MM.1S (cell line): ENCODE measurements around the gene VCL.
"Not testable (repeated sequence)": the region's sequence is repeated elsewhere in the genome, so short reads cannot be mapped to it uniquely, and the experiment has no call there.

Experiments
- DNase-seq: peaks from one replicate; pipeline ENCODE4 v3.0.0-alpha.2; 2015
- H2AFZ ChIP-seq: fragments of 300-600 bp; sonication (generic); 2 replicates; pipeline ENCODE4 v1.6.0; 2016; ENCODE audit warnings: antibody characterized with exemption, low read length
- H3F3A ChIP-seq: fragments of 300-600 bp; sonication (generic); 2 replicates; pipeline ENCODE4 v1.6.1; 2016; ENCODE audit warnings: mild to moderate bottlenecking, antibody characterized with exemption, low read length, moderate library complexity, mixed read lengths; ENCODE audit not compliant: insufficient read depth
- H3K27ac ChIP-seq: fragments of 300-600 bp; sonication (generic); 2 replicates; pipeline ENCODE4 v1.5.1; 2016; ENCODE audit warnings: mild to moderate bottlenecking, low read length
- H3K27me3 ChIP-seq: fragments of 300-600 bp; sonication (generic); replicated peaks from 2 replicates; pipeline ENCODE4 v1.6.0; 2016; ENCODE audit warnings: low read length; ENCODE audit not compliant: insufficient read depth
- H3K36me3 ChIP-seq: fragments of 300-600 bp; sonication (generic); replicated peaks from 2 replicates; pipeline ENCODE4 v1.6.1; 2016; ENCODE audit warnings: mild to moderate bottlenecking, low read length, mixed read lengths; ENCODE audit not compliant: insufficient read depth
- H3K4me1 ChIP-seq: fragments of 300-600 bp; sonication (generic); 2 replicates; pipeline ENCODE4 v1.6.1; 2016; ENCODE audit warnings: low read length, mixed read lengths
- H3K4me2 ChIP-seq: fragments of 300-600 bp; sonication (generic); 2 replicates; pipeline ENCODE4 v1.6.0; 2016; ENCODE audit warnings: low read depth, low read length
- H3K4me3 ChIP-seq: fragments of 300-600 bp; sonication (generic); 2 replicates; pipeline ENCODE4 v1.5.1; 2016; ENCODE audit warnings: low read length, mixed read lengths
- H3K79me2 ChIP-seq: fragments of 300-600 bp; sonication (generic); 2 replicates; pipeline ENCODE4 v1.6.1; 2016; ENCODE audit warnings: mixed run types, low read length, mixed read lengths
- H3K9ac ChIP-seq: fragments of 300-600 bp; sonication (generic); 2 replicates; pipeline ENCODE4 v1.6.1; 2016; ENCODE audit warnings: low read length, mixed read lengths
- H3K9me2 ChIP-seq: fragments of 300-600 bp; sonication (generic); replicated peaks from 2 replicates; pipeline ENCODE4 v1.6.1; 2016; ENCODE audit warnings: mild to moderate bottlenecking, low read length, mixed read lengths; ENCODE audit not compliant: insufficient read depth
- H3K9me3 ChIP-seq: fragments of 300-600 bp; sonication (generic); replicated peaks from 2 replicates; pipeline ENCODE4 v1.6.1; 2016; ENCODE audit warnings: mild to moderate bottlenecking, low read length, mixed read lengths; ENCODE audit not compliant: insufficient read depth
- H4K20me1 ChIP-seq: fragments of 300-600 bp; sonication (generic); 2 replicates; pipeline ENCODE4 v1.6.1; 2016; ENCODE audit warnings: mild to moderate bottlenecking, low read length, moderate library complexity, mixed read lengths; ENCODE audit not compliant: insufficient read depth
- CTCF ChIP-seq: fragments of 300-600 bp; sonication (generic); IDR thresholded peaks from 2 replicates; pipeline ENCODE4 v1.5.1; 2016; ENCODE audit warnings: antibody characterized with exemption, low read length, mixed read lengths
- EZH2 ChIP-seq: fragments of 300-600 bp; sonication (generic); optimal IDR thresholded peaks from 2 replicates; pipeline ENCODE3; 2017; ENCODE audit warnings: low read depth, mild to moderate bottlenecking, antibody characterized with exemption, low read length, mixed read lengths
- EZH2phosphoT487 ChIP-seq: fragments of 300-600 bp; sonication (generic); IDR thresholded peaks from 2 replicates; pipeline ENCODE4 v1.6.1; 2018; ENCODE audit warnings: antibody characterized with exemption, low read length

The VCL gene

GRCh38 chr10:74058658-74059057 is 60.7 kb downstream of the VCL start:
- H3K4me3 ChIP-seq: no peak overlapping the region
- H3K9ac ChIP-seq: no peak overlapping the region; the same call in 1 of the 2 replicates
- no peak overlapping the region for H2AFZ ChIP-seq
- H3K9me3 ChIP-seq: no peaks in the 10 kb centered on the region
- no peaks in the 10 kb centered on the region for H3K79me2 ChIP-seq
- peaks cover 19% of the 10 kb centered on the region for H3K4me1 ChIP-seq
- no peaks in the 10 kb centered on the region for H3K36me3 ChIP-seq
- peak overlapping the region; percentile 9; the same call in 1 of the 2 replicates for H3K27ac ChIP-seq
- peak; percentile 29 for DNase-seq
- H4K20me1 ChIP-seq: no peaks in the 10 kb centered on the region
- H3K9me2 ChIP-seq: no peaks in the 10 kb centered on the region
- no peak for TF ChIP-seq EZH2
- no peak for TF ChIP-seq EZH2phosphoT487
- TF ChIP-seq CTCF: peak; percentile 47
- peaks cover 10% of the 10 kb centered on the region; the same call in 1 of the 2 replicates for H3F3A ChIP-seq
- peak overlapping the region; percentile 68 for H3K4me2 ChIP-seq
- no peaks in the 10 kb centered on the region for H3K27me3 ChIP-seq

- H3F3A ChIP-seq: peaks cover 10% of the 10 kb centered on the region; the same call in 1 of the 2 replicates
These were observed 63.2 kb downstream of the VCL start for GRCh38 chr10:74061104-74061503.

GRCh38 chr10:74061978-74062377 is 64.1 kb downstream of the VCL start:
- peaks cover 11% of the 10 kb centered on the region for H3K4me1 ChIP-seq
- not testable (repeated sequence) for H2AFZ ChIP-seq, H3K27me3 ChIP-seq, H3K9me3 ChIP-seq, DNase-seq, H3F3A ChIP-seq, H3K27ac ChIP-seq, H3K79me2 ChIP-seq, H3K9ac ChIP-seq, H3K36me3 ChIP-seq, H3K9me2 ChIP-seq, H4K20me1 ChIP-seq, H3K4me2 ChIP-seq, H3K4me3 ChIP-seq

More at GRCh38 chr10:74061104-74061503, 63.2 kb downstream of the VCL start:
- Histone ChIP-seq H3K36me3 (no peaks in the 10 kb centered on the region), H3K79me2 (no peaks in the 10 kb centered on the region), H3K4me2 (no peak overlapping the region), H4K20me1 (no peaks in the 10 kb centered on the region), H3K9ac (no peak overlapping the region), H3K27me3 (no peaks in the 10 kb centered on the region), H3K9me3 (no peaks in the 10 kb centered on the region), H3K4me3 (no peak overlapping the region), H2AFZ (no peak overlapping the region), H3K27ac (no peak overlapping the region), H3K4me1 (peaks cover 16% of the 10 kb centered on the region), H3K9me2 (no peaks in the 10 kb centered on the region)
- DNase-seq: no peak
- TF ChIP-seq CTCF (no peak), EZH2phosphoT487 (no peak), EZH2 (no peak)

- no peak for DNase-seq
- H3K4me2 ChIP-seq: no peak overlapping the region
- H3K79me2 ChIP-seq: no peaks in the 10 kb centered on the region
- no peak overlapping the region for H3K9ac ChIP-seq
- H3K4me1 ChIP-seq: peaks cover 4% of the 10 kb centered on the region; the same call in 1 of the 2 replicates
- H2AFZ ChIP-seq: no peak overlapping the region
- H3F3A ChIP-seq: peaks cover 4% of the 10 kb centered on the region; the same call in 1 of the 2 replicates
- H3K9me3 ChIP-seq: no peaks in the 10 kb centered on the region
- H4K20me1 ChIP-seq: no peaks in the 10 kb centered on the region
- no peaks in the 10 kb centered on the region for H3K27me3 ChIP-seq
- no peaks in the 10 kb centered on the region for H3K9me2 ChIP-seq
- no peaks in the 10 kb centered on the region for H3K36me3 ChIP-seq
- H3K27ac ChIP-seq: no peak overlapping the region
- TF ChIP-seq CTCF: no peak
- TF ChIP-seq EZH2phosphoT487: no peak
- no peak for TF ChIP-seq EZH2
- no peak overlapping the region for H3K4me3 ChIP-seq
These were observed 65.3 kb downstream of the VCL start for GRCh38 chr10:74063256-74063655.
